Measurements from ENCODE around the gene KRTAP22-1.

The KRTAP22-1 gene

GRCh38 chr21:30567617-30568016 lies 33.3 kb upstream of the KRTAP22-1 start:
- TF ChIP-seq ZFX (IDR thresholded peaks at IDR 0.05) (no peak), CTCF (conservative IDR thresholded peaks at IDR 0.05) (no peak)
- no peak overlapping the region for H3K27ac ChIP-seq

- TF ChIP-seq ZFX (IDR thresholded peaks at IDR 0.05): no peak
- TF ChIP-seq CTCF (conservative IDR thresholded peaks at IDR 0.05): no peak
- no peak overlapping the region; the same call in 1 of the 2 replicates for H3K27ac ChIP-seq
These were observed 23.1 kb upstream of the KRTAP22-1 start for GRCh38 chr21:30577766-30578165.

GRCh38 chr21:30579346-30579745 lies 21.5 kb upstream of the KRTAP22-1 start:
- TF ChIP-seq CTCF (conservative IDR thresholded peaks at IDR 0.05) (no peak), ZFX (IDR thresholded peaks at IDR 0.05) (no peak)
- H3K27ac ChIP-seq: peak overlapping the region; percentile 27; the same call in 1 of the 2 replicates

- TF ChIP-seq CTCF (conservative IDR thresholded peaks at IDR 0.05) (no peak), ZFX (IDR thresholded peaks at IDR 0.05) (no peak)
These were observed 20.8 kb upstream of the KRTAP22-1 start for GRCh38 chr21:30580132-30580531.

GRCh38 chr21:30582870-30583269 lies 18.0 kb upstream of the KRTAP22-1 start:
- TF ChIP-seq CTCF (conservative IDR thresholded peaks at IDR 0.05) (no peak), ZFX (IDR thresholded peaks at IDR 0.05) (no peak)
- no peak overlapping the region for H3K27ac ChIP-seq

More at GRCh38 chr21:30580132-30580531, 20.8 kb upstream of the KRTAP22-1 start:
- peak overlapping the region; percentile 81; the same call in 1 of the 2 replicates for H3K27ac ChIP-seq

- no peak for TF ChIP-seq CTCF (conservative IDR thresholded peaks at IDR 0.05)
- TF ChIP-seq ZFX (IDR thresholded peaks at IDR 0.05): no peak
- H3K27ac ChIP-seq: no peak within 1 kb of the TSS
These were observed 10.6 kb upstream of the KRTAP22-1 start, which contains the start of gene KRTAP22-2 for GRCh38 chr21:30590297-30590696. KRTAP22-2 (minus strand) TSS chr21:30590397.

- no peak within 1 kb of the TSS for H3K27ac ChIP-seq
- no peak for TF ChIP-seq CTCF (conservative IDR thresholded peaks at IDR 0.05)
- TF ChIP-seq ZFX (IDR thresholded peaks at IDR 0.05): no peak
These were observed 8.7 kb upstream of the KRTAP22-1 start, which contains the start of gene KRTAP6-3 for GRCh38 chr21:30592140-30592539. KRTAP6-3 (plus strand) TSS chr21:30592440; CDS start chr21:30592446, 6 bp downstream.
